Uterus (tissue), 4 donors: ENCODE results near the gene DAPK2. TPM values are rescaled to one million over a fixed set of nuclear protein-coding genes. Genes with fewer than 3 reads are reported as not detected.

ENCODE experiments used
- DNase-seq, 2 donors: peaks; one replicate each; pipeline ENCODE4 v3.0.0-alpha.2; 2019 to 2020
- H3K27ac ChIP-seq, 2 donors: fragments of 200-600 bp; sonication (generic); 1 replicate in 1 of 2; 2 replicates in 1 of 2; pipeline ENCODE4 v1.5.1; 2016 to 2018
- H3K27me3 ChIP-seq, 2 donors: fragments of 200-600 bp; sonication (generic); one replicate each; pipeline ENCODE4 v1.5.1; 2018 to 2019; ENCODE audit warnings: control low read depth in 1 of 2
- H3K36me3 ChIP-seq, 2 donors: fragments of 200-600 bp; sonication (generic); one replicate each; pipeline ENCODE4 v1.5.1; 2019; ENCODE audit warnings: control low read depth in 1 of 2
- H3K4me1 ChIP-seq, 2 donors: fragments of 200-600 bp; sonication (generic); one replicate each; pipeline ENCODE4 v1.5.1; 2018 to 2019; ENCODE audit warnings: control low read depth in 1 of 2
- H3K4me3 ChIP-seq, 2 donors: fragments of 200-600 bp; sonication (generic); 1 replicate in 1 of 2; 2 replicates in 1 of 2; pipeline ENCODE4 v1.5.1; 2018 to 2019; ENCODE audit warnings: mild to moderate bottlenecking in 1 of 2
- H3K9me3 ChIP-seq, 2 donors: fragments of 200-600 bp; sonication (generic); one replicate each; pipeline ENCODE4 v1.5.1; 2019; ENCODE audit warnings: control low read depth in 1 of 2
- CTCF ChIP-seq, 4 experiments: fragments of 200-600 bp in 2 of 4; fragments of 450-650 bp in 2 of 4; sonication (generic) in 2 of 4; IDR thresholded peaks; one replicate each; pipeline ENCODE4 v1.5.1; 2016 to 2019; ENCODE audit warnings: antibody characterized with exemption in 4 of 4, mild to moderate bottlenecking in 2 of 4, moderate library complexity in 1 of 4
- POLR2A ChIP-seq, 2 donors: fragments of 450-650 bp; IDR thresholded peaks; one replicate each; pipeline ENCODE4 v1.6.1; 2016; ENCODE audit warnings: antibody characterized with exemption in 2 of 2, mild to moderate bottlenecking in 1 of 2, moderate library complexity in 1 of 2
- intact Hi-C: fragments of 100-400 bp; cut with DNase I; formaldehyde crosslinking; loops from one replicate; pipeline ENCODE4 v1.15.1; 2023; ENCODE audit warnings: low total_unique reads
- total RNA-seq, 4 donors: library from RNA; depleted of rRNA in 3 of 4; stranded (reverse); fragments of >200 nt in 3 of 4; gene quantifications; one replicate each; pipeline versions ENCODE4 v1.1.0 to v1.2.4, GENCODE V29; 2014 to 2023
- donor health status: DM: yes; HTN: yes; CAD: no.

The DAPK2 gene
- total RNA-seq, 4 donors from 2014 or later, result 0.88 to 5.3 (median 1.4) TPM

GRCh38 chr15:63895194-63895593, 151.1 kb downstream of the DAPK2 start:
- Histone ChIP-seq H3K27me3 (no peaks in the 10 kb centered on the region), H3K9me3 (no peaks in the 10 kb centered on the region), H3K4me3 (no peak overlapping the region), H3K36me3 (no peaks in the 10 kb centered on the region), H3K4me1 (no peaks in the 10 kb centered on the region), H3K27ac (no peak overlapping the region)
- no peak for DNase-seq
- intact Hi-C loops, result no loop called here
- TF ChIP-seq CTCF (IDR thresholded peaks at IDR 0.05) (no peak), POLR2A (IDR thresholded peaks at IDR 0.05) (no peak)

- DNase-seq, result no peak
- intact Hi-C loops, result no loop called here
- H3K27ac ChIP-seq, result no peak overlapping the region
- no peak overlapping the region for H3K4me3 ChIP-seq
- no peaks in the 10 kb centered on the region for H3K9me3 ChIP-seq
- no peaks in the 10 kb centered on the region for H3K27me3 ChIP-seq
- H3K36me3 ChIP-seq, result no peaks in the 10 kb centered on the region
- H3K4me1 ChIP-seq, result no peaks in the 10 kb centered on the region
- TF ChIP-seq CTCF (IDR thresholded peaks at IDR 0.05) (no peak), POLR2A (IDR thresholded peaks at IDR 0.05) (no peak)
Observed at GRCh38 chr15:63894662-63894949, 151.7 kb downstream of the DAPK2 start.

GRCh38 chr15:63893866-63894661, 152.2 kb downstream of the DAPK2 start:
- intact Hi-C loops, result no loop called here
- no peak for DNase-seq
- no peaks in the 10 kb centered on the region for H3K36me3 ChIP-seq

GRCh38 chr15:63892794-63893441, 153.4 kb downstream of the DAPK2 start:
- H3K27ac ChIP-seq, result no peak overlapping the region
- H3K9me3 ChIP-seq, result no peaks in the 10 kb centered on the region
- no peaks in the 10 kb centered on the region for H3K36me3 ChIP-seq
- H3K4me1 ChIP-seq, result no peaks in the 10 kb centered on the region
- no peak for DNase-seq
- no peaks in the 10 kb centered on the region for H3K27me3 ChIP-seq
- intact Hi-C loops, result no loop called here
- no peak for TF ChIP-seq CTCF (IDR thresholded peaks at IDR 0.05)
- TF ChIP-seq POLR2A (IDR thresholded peaks at IDR 0.05), result no peak
- H3K4me3 ChIP-seq, result no peak overlapping the region

More at GRCh38 chr15:63893866-63894661, 152.2 kb downstream of the DAPK2 start:
- Histone ChIP-seq H3K27ac (no peak overlapping the region), H3K4me3 (no peak overlapping the region), H3K9me3 (no peaks in the 10 kb centered on the region), H3K27me3 (no peaks in the 10 kb centered on the region), H3K4me1 (no peaks in the 10 kb centered on the region)
- TF ChIP-seq CTCF (IDR thresholded peaks at IDR 0.05) (no peak), POLR2A (IDR thresholded peaks at IDR 0.05) (no peak)

GRCh38 chr15:63891768-63892133, 154.5 kb downstream of the DAPK2 start:
- intact Hi-C loops, result no loop called here
- Histone ChIP-seq H3K27me3 (no peaks in the 10 kb centered on the region), H3K27ac (no peak overlapping the region), H3K36me3 (no peaks in the 10 kb centered on the region), H3K9me3 (no peaks in the 10 kb centered on the region), H3K4me3 (no peak overlapping the region), H3K4me1 (no peaks in the 10 kb centered on the region)
- DNase-seq, result no peak
- TF ChIP-seq CTCF (IDR thresholded peaks at IDR 0.05), result no peak
- no peak for TF ChIP-seq POLR2A (IDR thresholded peaks at IDR 0.05)
